ENCODE results near the gene RRP8.

RRP8 gene

DNA sequence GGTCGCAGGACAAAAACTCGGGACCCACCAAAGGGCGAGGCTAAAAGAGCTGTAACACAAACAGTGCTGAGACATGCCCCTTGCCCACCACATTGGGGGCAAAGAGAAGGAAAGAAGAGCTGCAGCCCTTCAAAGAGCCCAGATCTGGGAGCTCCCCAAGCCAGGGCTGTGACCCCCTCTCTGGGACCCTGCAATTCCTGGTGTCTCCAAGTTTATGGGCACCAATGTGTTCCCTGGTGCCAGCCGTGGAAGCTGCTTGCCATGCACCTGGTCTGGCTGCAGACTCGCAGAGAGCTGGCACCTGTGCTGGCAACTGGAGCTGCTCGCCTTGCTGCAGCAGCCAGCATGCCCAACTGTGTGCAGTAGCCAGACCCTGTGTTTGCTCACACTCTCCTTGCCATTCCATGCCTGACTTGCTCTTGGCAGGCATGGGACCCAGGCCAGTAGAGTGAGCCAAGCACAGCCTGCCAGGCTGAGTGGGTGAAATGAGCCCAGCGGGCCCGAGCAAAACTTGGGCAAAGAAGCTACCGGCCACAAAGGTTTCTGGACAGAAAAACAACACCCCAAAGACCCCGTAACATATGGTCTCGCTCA, 16.0 kb downstream of the RRP8 start:
- no peak overlapping the region for H3K4me3 ChIP-seq (ENCODE audit: low read depth, low read length)
- no peak for DNase-seq (ENCODE audit: low read depth)
- TF ChIP-seq CTCF (conservative IDR thresholded peaks at IDR 0.05; ENCODE audit: low read depth, low read length): no peak

- no peak for TF ChIP-seq CTCF (conservative IDR thresholded peaks at IDR 0.05; ENCODE audit: low read depth, low read length)
- no peak for DNase-seq (ENCODE audit: low read depth)
- no peak overlapping the region for H3K4me3 ChIP-seq (ENCODE audit: low read depth, low read length)
Observed at GRCh38 chr11:6586434-6587359, 16.7 kb downstream of the RRP8 start.

GRCh38 chr11:6584528-6584927, 18.9 kb downstream of the RRP8 start:
- no peak for TF ChIP-seq CTCF (conservative IDR thresholded peaks at IDR 0.05; ENCODE audit: low read depth, low read length)
- no peak for DNase-seq (ENCODE audit: low read depth)

GRCh38 chr11:6583584-6583983, 19.8 kb downstream of the RRP8 start:
- no peak for DNase-seq (ENCODE audit: low read depth)
- no peak overlapping the region for H3K4me3 ChIP-seq (ENCODE audit: low read depth, low read length)
- TF ChIP-seq CTCF (conservative IDR thresholded peaks at IDR 0.05; ENCODE audit: low read depth, low read length): no peak

More at GRCh38 chr11:6584528-6584927, 18.9 kb downstream of the RRP8 start:
- H3K4me3 ChIP-seq (ENCODE audit: low read depth, low read length): no peak overlapping the region

DNA sequence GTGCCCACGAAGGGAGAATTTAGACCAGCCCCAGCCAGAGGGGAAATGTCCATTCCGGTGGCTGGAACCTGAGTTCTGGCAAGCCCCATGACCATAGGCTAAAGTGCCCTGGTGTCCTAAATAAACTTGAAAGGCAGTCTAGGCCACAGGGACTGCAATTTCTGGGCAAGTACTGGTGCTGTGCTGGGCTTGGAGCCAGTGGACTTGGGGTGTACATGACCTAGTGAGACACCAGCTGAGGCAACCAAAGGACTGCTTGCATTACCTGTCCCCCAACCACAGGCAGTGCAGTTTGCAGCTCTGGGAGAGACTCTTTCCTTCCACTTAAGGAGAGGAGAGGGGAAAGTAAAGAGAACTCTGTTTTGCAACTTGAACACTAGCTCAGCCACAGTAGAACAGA, 23.7 kb downstream of the RRP8 start:
- TF ChIP-seq CTCF (conservative IDR thresholded peaks at IDR 0.05; ENCODE audit: low read depth, low read length): no peak
- H3K4me3 ChIP-seq (ENCODE audit: low read depth, low read length): no peak overlapping the region
- DNase-seq (ENCODE audit: low read depth): no peak

- H3K4me3 ChIP-seq (ENCODE audit: low read depth, low read length): no peak overlapping the region
- DNase-seq (ENCODE audit: low read depth): no peak
- TF ChIP-seq CTCF (conservative IDR thresholded peaks at IDR 0.05; ENCODE audit: low read depth, low read length): no peak
Observed at GRCh38 chr11:6578134-6578533, 25.3 kb downstream of the RRP8 start.
